Activated CD4-positive, alpha-beta memory T cell treated with anti-CD3 and anti-CD28 coated beads for 36 hours (primary cell): ENCODE measurements around the gene USP48. TPM values are rescaled to one million over a fixed set of nuclear protein-coding genes. Genes with fewer than 3 reads are reported as not detected.

ENCODE experiments used
- CTCF ChIA-PET: fragments of 350-600 bp; sonication (Branson Sonifier 250); formaldehyde crosslinking; loops from one replicate; lab custom pipeline; 2021; ENCODE audit warnings: antibody characterized with exemption, inconsistent platforms; lab: Charles Lee
- POLR2A ChIA-PET: fragments of 350-600 bp; sonication (Branson Sonifier 250); formaldehyde crosslinking; loops from one replicate; lab custom pipeline; 2021; ENCODE audit warnings: antibody characterized with exemption; lab: Charles Lee
- DNase-seq: peaks from one replicate; pipeline ENCODE4 v3.0.0-alpha.2; 2020
- H3K27ac Mint-ChIP-seq: one replicate; pipeline ENCODE4 v1.8.0; 2021; ENCODE audit warnings: mixed read lengths
- H3K27me3 Mint-ChIP-seq: one replicate; pipeline ENCODE4 v1.8.0; 2021; ENCODE audit warnings: mixed read lengths
- H3K36me3 Mint-ChIP-seq: one replicate; pipeline ENCODE4 v1.8.0; 2021; ENCODE audit warnings: mixed read lengths
- H3K4me1 Mint-ChIP-seq: one replicate; pipeline ENCODE4 v1.8.0; 2021; ENCODE audit warnings: low read depth, mixed read lengths
- H3K4me3 Mint-ChIP-seq: one replicate; pipeline ENCODE4 v1.8.0; 2021; ENCODE audit warnings: mild to moderate bottlenecking, mixed read lengths
- H3K9me3 Mint-ChIP-seq: one replicate; pipeline ENCODE4 v1.8.0; 2021; ENCODE audit warnings: mixed read lengths
- intact Hi-C: fragments of 100-400 bp; cut with micrococcal nuclease; formaldehyde crosslinking; loops from one replicate; pipeline ENCODE4 v1.15.1; 2023
- total RNA-seq, 2 experiments: library from RNA; stranded (reverse); gene quantifications; one replicate each; pipeline ENCODE4 v1.2.3, GENCODE V29; 2021

USP48 gene
- total RNA-seq, 2 experiments from 2014 or later, result 77.2 to 91.1 TPM

GRCh38 chr1:21755067-21755466 is 27.9 kb downstream of the USP48 start:
- ChIA-PET CTCF (interaction anchor here (0.9 kb wide), 1 partner anchor 10 kb away, joined by 3 read pairs; no protein-coding TSS in a partner anchor), POLR2A (no interaction called here)
- Mint-ChIP-seq H3K9me3 (no peaks in the 10 kb centered on the region), H3K36me3 (peaks cover 31% of the 10 kb centered on the region), H3K27ac (no peak overlapping the region), H3K4me3 (no peak overlapping the region), H3K4me1 (peaks cover 13% of the 10 kb centered on the region), H3K27me3 (no peaks in the 10 kb centered on the region)
- DNase-seq, result no peak
- intact Hi-C loops, result no loop called here

- Mint-ChIP-seq H3K27ac (no peak overlapping the region), H3K4me3 (no peak overlapping the region), H3K9me3 (no peaks in the 10 kb centered on the region), H3K27me3 (no peaks in the 10 kb centered on the region), H3K4me1 (peaks cover 8% of the 10 kb centered on the region), H3K36me3 (peaks cover 35% of the 10 kb centered on the region)
- intact Hi-C loops, result no loop called here
- ChIA-PET POLR2A (interaction anchor here (0.6 kb wide), 1 partner anchor 675 kb away, joined by 3 read pairs; no protein-coding TSS in a partner anchor), CTCF (interaction anchor here (0.9 kb wide), 1 partner anchor 11 kb away, joined by 3 read pairs; no protein-coding TSS in a partner anchor)
- no peak for DNase-seq
Measured at GRCh38 chr1:21754583-21754982, 28.4 kb downstream of the USP48 start.

- Mint-ChIP-seq H3K36me3 (peaks cover 39% of the 10 kb centered on the region), H3K27me3 (no peaks in the 10 kb centered on the region), H3K27ac (no peak overlapping the region), H3K4me3 (no peak overlapping the region), H3K4me1 (no peaks in the 10 kb centered on the region), H3K9me3 (no peaks in the 10 kb centered on the region)
- intact Hi-C loops, result no loop called here
- ChIA-PET POLR2A (no interaction called here), CTCF (no interaction called here)
- DNase-seq, result no peak
Measured at GRCh38 chr1:21752186-21752585, 30.8 kb downstream of the USP48 start.

GRCh38 chr1:21751281-21751680 is 31.7 kb downstream of the USP48 start:
- intact Hi-C loops, result no loop called here
- no peaks in the 10 kb centered on the region for H3K4me1 Mint-ChIP-seq
- POLR2A ChIA-PET, result interaction anchor here (0.6 kb wide), 1 partner anchor 1249 kb away, joined by 4 read pairs; no protein-coding TSS in a partner anchor
- no peaks in the 10 kb centered on the region for H3K9me3 Mint-ChIP-seq
- no peak overlapping the region for H3K4me3 Mint-ChIP-seq
- CTCF ChIA-PET, result no interaction called here
- DNase-seq, result no peak
- no peaks in the 10 kb centered on the region for H3K27me3 Mint-ChIP-seq
- H3K27ac Mint-ChIP-seq, result no peak overlapping the region
- H3K36me3 Mint-ChIP-seq, result peaks cover 35% of the 10 kb centered on the region

- Mint-ChIP-seq H3K4me1 (no peaks in the 10 kb centered on the region), H3K27ac (no peak overlapping the region), H3K9me3 (no peaks in the 10 kb centered on the region), H3K4me3 (no peak overlapping the region), H3K36me3 (peaks cover 35% of the 10 kb centered on the region), H3K27me3 (no peaks in the 10 kb centered on the region)
- ChIA-PET CTCF (no interaction called here), POLR2A (interaction anchor here (0.6 kb wide), 1 partner anchor 1250 kb away, joined by 4 read pairs; no protein-coding TSS in a partner anchor)
- intact Hi-C loops, result no loop called here
- no peak for DNase-seq
Measured at GRCh38 chr1:21750841-21751240, 32.1 kb downstream of the USP48 start.

GRCh38 chr1:21749859-21750468 is 33.0 kb downstream of the USP48 start:
- H3K27me3 Mint-ChIP-seq, result no peaks in the 10 kb centered on the region
- no peaks in the 10 kb centered on the region for H3K4me1 Mint-ChIP-seq
- intact Hi-C loops, result no loop called here
- H3K9me3 Mint-ChIP-seq, result no peaks in the 10 kb centered on the region
- ChIA-PET POLR2A (no interaction called here), CTCF (no interaction called here)
- H3K27ac Mint-ChIP-seq, result no peak overlapping the region
- peaks cover 35% of the 10 kb centered on the region for H3K36me3 Mint-ChIP-seq
- H3K4me3 Mint-ChIP-seq, result no peak overlapping the region
- DNase-seq, result no peak

- H3K36me3 Mint-ChIP-seq, result peaks cover 30% of the 10 kb centered on the region
Measured at GRCh38 chr1:21749109-21749508, 33.8 kb downstream of the USP48 start.

GRCh38 chr1:21743476-21743875 is 39.5 kb downstream of the USP48 start:
- Mint-ChIP-seq H3K9me3 (no peaks in the 10 kb centered on the region), H3K27me3 (no peaks in the 10 kb centered on the region), H3K27ac (no peak overlapping the region), H3K4me1 (peaks cover 19% of the 10 kb centered on the region), H3K4me3 (no peak overlapping the region), H3K36me3 (peaks cover 18% of the 10 kb centered on the region)
- CTCF ChIA-PET, result no interaction called here
- DNase-seq, result no peak
- intact Hi-C loops, result no loop called here
- POLR2A ChIA-PET, result no interaction called here

More at GRCh38 chr1:21749109-21749508, 33.8 kb downstream of the USP48 start:
- no peak for DNase-seq
- intact Hi-C loops, result no loop called here
- Mint-ChIP-seq H3K4me3 (no peak overlapping the region), H3K27me3 (no peaks in the 10 kb centered on the region), H3K4me1 (no peaks in the 10 kb centered on the region), H3K27ac (no peak overlapping the region), H3K9me3 (no peaks in the 10 kb centered on the region)
- ChIA-PET POLR2A (no interaction called here), CTCF (interaction anchor here (1.1 kb wide), 1 partner anchor 33 kb away, joined by 3 read pairs; no protein-coding TSS in a partner anchor)

GRCh38 chr1:21742578-21742977 is 40.4 kb downstream of the USP48 start:
- H3K27ac Mint-ChIP-seq, result no peak overlapping the region
- H3K4me3 Mint-ChIP-seq, result no peak overlapping the region
- CTCF ChIA-PET, result no interaction called here
- DNase-seq, result no peak
- POLR2A ChIA-PET, result no interaction called here
- intact Hi-C loops, result no loop called here
- peaks cover 19% of the 10 kb centered on the region for H3K4me1 Mint-ChIP-seq
- no peaks in the 10 kb centered on the region for H3K9me3 Mint-ChIP-seq
- no peaks in the 10 kb centered on the region for H3K27me3 Mint-ChIP-seq
- H3K36me3 Mint-ChIP-seq, result peaks cover 19% of the 10 kb centered on the region

- Mint-ChIP-seq H3K4me3 (no peak overlapping the region), H3K9me3 (no peaks in the 10 kb centered on the region), H3K27me3 (no peaks in the 10 kb centered on the region), H3K36me3 (peaks cover 23% of the 10 kb centered on the region), H3K27ac (peak overlapping the region; percentile 51), H3K4me1 (peaks cover 23% of the 10 kb centered on the region)
- ChIA-PET CTCF (interaction anchor here (1.0 kb wide), 1 partner anchor 41 kb away, joined by 3 read pairs; no protein-coding TSS in a partner anchor), POLR2A (interaction anchor here (1.6 kb wide), 1 partner anchor 42 kb away, joined by 4 read pairs; the partner anchor contains the start of gene USP48)
- intact Hi-C loops, result no loop called here
- DNase-seq, result no peak
Measured at GRCh38 chr1:21741206-21741605, 41.7 kb downstream of the USP48 start.

GRCh38 chr1:21736876-21737275 is 46.1 kb downstream of the USP48 start:
- Mint-ChIP-seq H3K4me3 (no peak overlapping the region), H3K9me3 (no peaks in the 10 kb centered on the region), H3K4me1 (peaks cover 18% of the 10 kb centered on the region), H3K27me3 (no peaks in the 10 kb centered on the region), H3K36me3 (peaks cover 33% of the 10 kb centered on the region), H3K27ac (no peak overlapping the region)
- no peak for DNase-seq
- intact Hi-C loops, result no loop called here
- POLR2A ChIA-PET, result no interaction called here
- CTCF ChIA-PET, result no interaction called here

GRCh38 chr1:21736011-21736410 is 46.9 kb downstream of the USP48 start:
- no peak overlapping the region for H3K27ac Mint-ChIP-seq

GRCh38 chr1:21734526-21734925 is 48.4 kb downstream of the USP48 start:
- H3K27ac Mint-ChIP-seq, result no peak overlapping the region
- CTCF ChIA-PET, result no interaction called here
- peaks cover 3% of the 10 kb centered on the region for H3K4me1 Mint-ChIP-seq
- H3K4me3 Mint-ChIP-seq, result no peak overlapping the region
- intact Hi-C loops, result no loop called here
- H3K9me3 Mint-ChIP-seq, result no peaks in the 10 kb centered on the region
- POLR2A ChIA-PET, result no interaction called here
- H3K36me3 Mint-ChIP-seq, result peaks cover 27% of the 10 kb centered on the region
- no peak for DNase-seq
- H3K27me3 Mint-ChIP-seq, result no peaks in the 10 kb centered on the region

More at GRCh38 chr1:21736011-21736410, 46.9 kb downstream of the USP48 start:
- H3K9me3 Mint-ChIP-seq, result no peaks in the 10 kb centered on the region
- peaks cover 14% of the 10 kb centered on the region for H3K4me1 Mint-ChIP-seq
- no peaks in the 10 kb centered on the region for H3K27me3 Mint-ChIP-seq
- H3K4me3 Mint-ChIP-seq, result no peak overlapping the region
- intact Hi-C loops, result no loop called here
- CTCF ChIA-PET, result no interaction called here
- POLR2A ChIA-PET, result no interaction called here
- DNase-seq, result no peak
- peaks cover 33% of the 10 kb centered on the region for H3K36me3 Mint-ChIP-seq
